Measurements from ENCODE around the gene ANGPTL3.
"Not testable (repeated sequence)": the region's sequence is repeated elsewhere in the genome, so short reads cannot be mapped to it uniquely, and the experiment has no call there.

Gene ANGPTL3

GRCh38 chr1:62597281-62597680 is at the start of gene ANGPTL3:
TSS of gene ANGPTL3 (plus strand) at chr1:62597520. CDS start at chr1:62597567, 47 bp downstream.
- Mint-ChIP-seq H3K27me3 (no peaks in the 10 kb centered on the region), H3K9me3 (no peaks in the 10 kb centered on the region), H3K4me3 (no peak within 1 kb of the TSS), H3K36me3 (ENCODE audit: insufficient read depth) (no peaks in the 10 kb centered on the region), H3K27ac (ENCODE audit: low read depth) (no peak within 1 kb of the TSS), H3K4me1 (no peaks in the 10 kb centered on the region)
- DNase-seq (ENCODE audit: low spot score in 2 of 2) (no peak), ATAC-seq (replicated peaks; ENCODE audit: extremely low read depth, poor library complexity, severe bottlenecking) (no peak)

GRCh38 chr1:62561306-62561705 is 36.0 kb upstream of the ANGPTL3 start:
- Mint-ChIP-seq H3K27me3 (no peaks in the 10 kb centered on the region), H3K27ac (ENCODE audit: low read depth) (no peak overlapping the region), H3K9me3 (no peaks in the 10 kb centered on the region), H3K4me1 (peaks cover 7% of the 10 kb centered on the region), H3K36me3 (ENCODE audit: insufficient read depth) (peaks cover 6% of the 10 kb centered on the region), H3K4me3 (no peak overlapping the region)
- ATAC-seq (replicated peaks; ENCODE audit: extremely low read depth, poor library complexity, severe bottlenecking) (no peak), DNase-seq (ENCODE audit: low spot score in 2 of 2) (no peak)

- not testable (repeated sequence) for H3K36me3 Mint-ChIP-seq (ENCODE audit: insufficient read depth); H3K4me3 Mint-ChIP-seq; H3K9me3 Mint-ChIP-seq; ATAC-seq (replicated peaks; ENCODE audit: extremely low read depth, poor library complexity, severe bottlenecking); H3K27ac Mint-ChIP-seq (ENCODE audit: low read depth); DNase-seq (ENCODE audit: low spot score in 2 of 2); H3K27me3 Mint-ChIP-seq
- peaks cover 14% of the 10 kb centered on the region for H3K4me1 Mint-ChIP-seq
Measured at GRCh38 chr1:62567182-62567581, 30.1 kb upstream of the ANGPTL3 start.

- DNase-seq (ENCODE audit: low spot score in 2 of 2); ATAC-seq (replicated peaks; ENCODE audit: extremely low read depth, poor library complexity, severe bottlenecking); H3K36me3 Mint-ChIP-seq (ENCODE audit: insufficient read depth); H3K27ac Mint-ChIP-seq (ENCODE audit: low read depth); H3K4me3 Mint-ChIP-seq; H3K9me3 Mint-ChIP-seq; H3K27me3 Mint-ChIP-seq: not testable (repeated sequence)
- peaks cover 14% of the 10 kb centered on the region for H3K4me1 Mint-ChIP-seq
Measured at GRCh38 chr1:62567926-62568325, 29.4 kb upstream of the ANGPTL3 start.

- H3K27ac Mint-ChIP-seq (ENCODE audit: low read depth); DNase-seq (ENCODE audit: low spot score in 2 of 2); H3K4me1 Mint-ChIP-seq: not testable (repeated sequence)
Measured at GRCh38 chr1:62571517-62571916, 25.8 kb upstream of the ANGPTL3 start.

GRCh38 chr1:62572476-62572875 is 24.8 kb upstream of the ANGPTL3 start:
- peaks cover 3% of the 10 kb centered on the region for H3K36me3 Mint-ChIP-seq (ENCODE audit: insufficient read depth)
- peaks cover 6% of the 10 kb centered on the region for H3K9me3 Mint-ChIP-seq
- H3K27ac Mint-ChIP-seq (ENCODE audit: low read depth) = no peak overlapping the region
- ATAC-seq (replicated peaks; ENCODE audit: extremely low read depth, poor library complexity, severe bottlenecking) (no peak), DNase-seq (ENCODE audit: low spot score in 2 of 2) (no peak)
- peaks cover 7% of the 10 kb centered on the region for H3K4me1 Mint-ChIP-seq
- H3K4me3 Mint-ChIP-seq = no peak overlapping the region
- no peaks in the 10 kb centered on the region for H3K27me3 Mint-ChIP-seq

More at GRCh38 chr1:62571517-62571916, 25.8 kb upstream of the ANGPTL3 start:
- H3K36me3 Mint-ChIP-seq (ENCODE audit: insufficient read depth); H3K9me3 Mint-ChIP-seq; ATAC-seq (replicated peaks; ENCODE audit: extremely low read depth, poor library complexity, severe bottlenecking); H3K4me3 Mint-ChIP-seq; H3K27me3 Mint-ChIP-seq: not testable (repeated sequence)

- Mint-ChIP-seq H3K27me3 (no peaks in the 10 kb centered on the region), H3K4me1 (peaks cover 7% of the 10 kb centered on the region), H3K4me3 (no peak overlapping the region), H3K27ac (ENCODE audit: low read depth) (no peak overlapping the region), H3K36me3 (ENCODE audit: insufficient read depth) (peaks cover 1% of the 10 kb centered on the region), H3K9me3 (peaks cover 6% of the 10 kb centered on the region)
- DNase-seq (ENCODE audit: low spot score in 2 of 2) (no peak), ATAC-seq (replicated peaks; ENCODE audit: extremely low read depth, poor library complexity, severe bottlenecking) (no peak)
Measured at GRCh38 chr1:62573675-62574074, 23.6 kb upstream of the ANGPTL3 start.

- Mint-ChIP-seq H3K9me3 (no peaks in the 10 kb centered on the region), H3K4me1 (no peaks in the 10 kb centered on the region), H3K4me3 (no peak overlapping the region), H3K27ac (ENCODE audit: low read depth) (no peak overlapping the region), H3K36me3 (ENCODE audit: insufficient read depth) (no peaks in the 10 kb centered on the region), H3K27me3 (no peaks in the 10 kb centered on the region)
- DNase-seq (ENCODE audit: low spot score in 2 of 2) (no peak), ATAC-seq (replicated peaks; ENCODE audit: extremely low read depth, poor library complexity, severe bottlenecking) (no peak)
Measured at GRCh38 chr1:62585469-62586155, 11.7 kb upstream of the ANGPTL3 start.

- DNase-seq (ENCODE audit: low spot score in 2 of 2) (no peak), ATAC-seq (replicated peaks; ENCODE audit: extremely low read depth, poor library complexity, severe bottlenecking) (no peak)
- H3K27me3 Mint-ChIP-seq = no peaks in the 10 kb centered on the region
- no peaks in the 10 kb centered on the region for H3K36me3 Mint-ChIP-seq (ENCODE audit: insufficient read depth)
- H3K9me3 Mint-ChIP-seq = no peaks in the 10 kb centered on the region
- H3K4me1 Mint-ChIP-seq = no peaks in the 10 kb centered on the region
- H3K27ac Mint-ChIP-seq (ENCODE audit: low read depth) = no peak overlapping the region
- no peak overlapping the region for H3K4me3 Mint-ChIP-seq
Measured at GRCh38 chr1:62588000-62588399, 9.3 kb upstream of the ANGPTL3 start.

- no peak for DNase-seq (ENCODE audit: low spot score in 2 of 2)
- H3K4me1 Mint-ChIP-seq = no peaks in the 10 kb centered on the region
- no peaks in the 10 kb centered on the region for H3K9me3 Mint-ChIP-seq
- no peaks in the 10 kb centered on the region for H3K27me3 Mint-ChIP-seq
- no peak overlapping the region for H3K4me3 Mint-ChIP-seq
- H3K36me3 Mint-ChIP-seq (ENCODE audit: insufficient read depth) = no peaks in the 10 kb centered on the region
- ATAC-seq (replicated peaks; ENCODE audit: extremely low read depth, poor library complexity, severe bottlenecking) = no peak
- H3K27ac Mint-ChIP-seq (ENCODE audit: low read depth) = no peak overlapping the region
Measured at GRCh38 chr1:62589321-62589720, 8.0 kb upstream of the ANGPTL3 start.

GRCh38 chr1:62590255-62590969 is 6.9 kb upstream of the ANGPTL3 start:
- no peak overlapping the region for H3K4me3 Mint-ChIP-seq
- no peaks in the 10 kb centered on the region for H3K27me3 Mint-ChIP-seq
- ATAC-seq (replicated peaks; ENCODE audit: extremely low read depth, poor library complexity, severe bottlenecking) = no peak
- no peaks in the 10 kb centered on the region for H3K36me3 Mint-ChIP-seq (ENCODE audit: insufficient read depth)
- H3K9me3 Mint-ChIP-seq = no peaks in the 10 kb centered on the region
- H3K27ac Mint-ChIP-seq (ENCODE audit: low read depth) = no peak overlapping the region
- H3K4me1 Mint-ChIP-seq = no peaks in the 10 kb centered on the region
- DNase-seq (ENCODE audit: low spot score in 2 of 2) = no peak

- Mint-ChIP-seq H3K4me3 (no peak overlapping the region), H3K9me3 (no peaks in the 10 kb centered on the region), H3K27me3 (no peaks in the 10 kb centered on the region), H3K4me1 (no peaks in the 10 kb centered on the region), H3K36me3 (ENCODE audit: insufficient read depth) (no peaks in the 10 kb centered on the region), H3K27ac (ENCODE audit: low read depth) (no peak overlapping the region)
- DNase-seq (ENCODE audit: low spot score in 2 of 2) (no peak), ATAC-seq (replicated peaks; ENCODE audit: extremely low read depth, poor library complexity, severe bottlenecking) (no peak)
Measured at GRCh38 chr1:62590970-62591368, 6.4 kb upstream of the ANGPTL3 start.

- Mint-ChIP-seq H3K27me3 (no peaks in the 10 kb centered on the region), H3K4me3 (no peak overlapping the region), H3K4me1 (no peaks in the 10 kb centered on the region), H3K36me3 (ENCODE audit: insufficient read depth) (no peaks in the 10 kb centered on the region), H3K27ac (ENCODE audit: low read depth) (no peak overlapping the region), H3K9me3 (no peaks in the 10 kb centered on the region)
- no peak for DNase-seq (ENCODE audit: low spot score in 2 of 2)
- no peak for ATAC-seq (replicated peaks; ENCODE audit: extremely low read depth, poor library complexity, severe bottlenecking)
Measured at GRCh38 chr1:62593825-62594394, 3.4 kb upstream of the ANGPTL3 start.

Data from central memory CD8-positive, alpha-beta T cell (primary cell).